Measurements from ENCODE around the gene CARNS1. TPM values are rescaled to one million over a fixed set of nuclear protein-coding genes. Genes with fewer than 3 reads are reported as not detected.

CARNS1 gene, protein sequence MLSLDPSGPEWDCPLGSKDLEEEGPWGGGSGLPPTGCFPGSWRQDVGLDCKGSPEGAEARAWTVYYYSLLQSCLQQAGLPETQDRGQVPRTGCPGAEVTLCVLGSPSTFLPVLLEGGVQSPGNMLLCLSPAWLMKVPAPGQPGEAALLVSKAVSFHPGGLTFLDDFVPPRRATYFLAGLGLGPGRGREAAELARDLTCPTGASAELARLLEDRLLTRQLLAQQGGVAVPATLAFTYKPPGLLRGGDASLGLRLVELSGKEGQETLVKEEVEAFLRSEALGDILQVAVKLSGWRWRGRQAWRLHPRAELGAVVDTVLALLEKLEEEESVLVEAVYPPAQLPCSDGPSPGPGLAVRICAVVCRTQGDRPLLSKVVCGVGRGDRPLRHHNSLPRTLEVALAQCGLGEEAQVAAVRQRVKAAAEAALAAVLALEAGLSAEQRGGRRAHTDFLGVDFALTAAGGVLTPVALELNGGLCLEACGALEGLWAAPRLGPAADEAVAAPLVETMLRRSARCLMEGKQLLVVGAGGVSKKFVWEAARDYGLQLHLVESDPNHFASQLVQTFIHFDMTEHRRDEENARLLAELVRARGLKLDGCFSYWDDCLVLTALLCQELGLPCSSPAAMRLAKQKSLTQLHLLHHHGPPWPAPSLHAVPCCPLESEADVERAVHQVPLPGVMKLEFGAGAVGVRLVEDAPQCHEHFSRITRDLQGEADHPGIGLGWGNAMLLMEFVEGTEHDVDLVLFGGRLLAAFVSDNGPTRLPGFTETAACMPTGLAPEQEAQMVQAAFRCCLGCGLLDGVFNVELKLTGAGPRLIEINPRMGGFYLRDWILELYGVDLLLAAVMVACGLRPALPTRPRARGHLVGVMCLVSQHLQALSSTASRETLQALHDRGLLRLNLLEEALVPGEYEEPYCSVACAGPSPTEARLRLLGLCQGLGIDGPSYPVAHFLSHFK
- 0.66 TPM for polyA plus RNA-seq (2012; ENCODE audit: insufficient read depth, insufficient read length, low read depth)

DNA sequence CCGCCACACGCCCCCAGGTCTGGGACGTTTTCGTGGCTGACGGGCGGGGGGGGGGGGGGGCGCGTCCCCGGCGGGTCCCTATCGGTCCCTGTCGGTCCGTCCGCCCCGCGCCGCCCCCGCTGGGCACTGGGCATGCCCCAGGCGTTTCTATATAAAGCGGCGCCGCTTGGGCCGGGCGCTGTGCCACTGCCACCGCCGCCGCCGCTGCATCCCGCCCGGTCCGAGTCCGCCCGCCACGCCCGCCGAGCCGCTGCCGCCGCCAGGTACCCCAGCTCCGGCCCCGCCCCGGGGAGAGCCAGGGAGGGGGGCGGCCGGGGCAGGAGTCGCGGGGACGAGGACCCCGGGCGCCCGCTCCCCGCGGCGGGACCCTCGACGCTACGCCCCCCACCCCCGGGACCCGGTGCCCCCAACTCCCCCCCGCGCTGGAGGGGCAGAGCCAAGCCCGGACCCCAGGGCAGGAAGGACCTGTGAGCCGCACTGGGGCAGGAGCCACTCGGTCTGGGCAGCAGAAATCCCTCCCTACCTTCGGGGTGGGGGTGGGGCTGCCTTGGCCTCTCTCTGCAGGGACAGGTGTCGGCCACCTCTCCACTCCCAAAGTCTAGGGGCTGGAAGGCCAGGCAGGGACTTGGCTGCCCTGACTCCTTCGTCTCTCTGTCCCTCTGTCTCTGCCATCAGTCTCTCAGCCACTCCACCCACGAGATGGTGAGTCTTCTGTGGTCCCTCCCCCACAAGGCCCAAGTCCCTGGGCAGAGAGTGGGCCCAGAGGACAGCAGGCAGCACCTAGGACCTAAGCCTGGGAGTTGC, at the start of gene CARNS1:
CARNS1 (plus strand) TSS at position 178 of the 804 bp plus-strand sequence; CDS start at position 700, 522 bp downstream.
- peaks cover 5% of the 10 kb centered on the region for H3K4me1 ChIP-seq
- no peak for DNase-seq
- H3K4me3 ChIP-seq (ENCODE audit: low read depth, low read length) = no peak within 1 kb of the TSS
- no peaks in the 10 kb centered on the region for H3K9me3 ChIP-seq
- TF ChIP-seq, protein P1, sequence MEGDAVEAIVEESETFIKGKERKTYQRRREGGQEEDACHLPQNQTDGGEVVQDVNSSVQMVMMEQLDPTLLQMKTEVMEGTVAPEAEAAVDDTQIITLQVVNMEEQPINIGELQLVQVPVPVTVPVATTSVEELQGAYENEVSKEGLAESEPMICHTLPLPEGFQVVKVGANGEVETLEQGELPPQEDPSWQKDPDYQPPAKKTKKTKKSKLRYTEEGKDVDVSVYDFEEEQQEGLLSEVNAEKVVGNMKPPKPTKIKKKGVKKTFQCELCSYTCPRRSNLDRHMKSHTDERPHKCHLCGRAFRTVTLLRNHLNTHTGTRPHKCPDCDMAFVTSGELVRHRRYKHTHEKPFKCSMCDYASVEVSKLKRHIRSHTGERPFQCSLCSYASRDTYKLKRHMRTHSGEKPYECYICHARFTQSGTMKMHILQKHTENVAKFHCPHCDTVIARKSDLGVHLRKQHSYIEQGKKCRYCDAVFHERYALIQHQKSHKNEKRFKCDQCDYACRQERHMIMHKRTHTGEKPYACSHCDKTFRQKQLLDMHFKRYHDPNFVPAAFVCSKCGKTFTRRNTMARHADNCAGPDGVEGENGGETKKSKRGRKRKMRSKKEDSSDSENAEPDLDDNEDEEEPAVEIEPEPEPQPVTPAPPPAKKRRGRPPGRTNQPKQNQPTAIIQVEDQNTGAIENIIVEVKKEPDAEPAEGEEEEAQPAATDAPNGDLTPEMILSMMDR (IDR thresholded peaks at IDR 0.05; ENCODE audit: low read depth, low read length) = no peak
- H3K36me3 ChIP-seq = no peaks in the 10 kb centered on the region
- H3K27me3 ChIP-seq = 0 out of 2 replicates have a peak, but pooled peaks cover 2% of the 10 kb centered on the region

DNA sequence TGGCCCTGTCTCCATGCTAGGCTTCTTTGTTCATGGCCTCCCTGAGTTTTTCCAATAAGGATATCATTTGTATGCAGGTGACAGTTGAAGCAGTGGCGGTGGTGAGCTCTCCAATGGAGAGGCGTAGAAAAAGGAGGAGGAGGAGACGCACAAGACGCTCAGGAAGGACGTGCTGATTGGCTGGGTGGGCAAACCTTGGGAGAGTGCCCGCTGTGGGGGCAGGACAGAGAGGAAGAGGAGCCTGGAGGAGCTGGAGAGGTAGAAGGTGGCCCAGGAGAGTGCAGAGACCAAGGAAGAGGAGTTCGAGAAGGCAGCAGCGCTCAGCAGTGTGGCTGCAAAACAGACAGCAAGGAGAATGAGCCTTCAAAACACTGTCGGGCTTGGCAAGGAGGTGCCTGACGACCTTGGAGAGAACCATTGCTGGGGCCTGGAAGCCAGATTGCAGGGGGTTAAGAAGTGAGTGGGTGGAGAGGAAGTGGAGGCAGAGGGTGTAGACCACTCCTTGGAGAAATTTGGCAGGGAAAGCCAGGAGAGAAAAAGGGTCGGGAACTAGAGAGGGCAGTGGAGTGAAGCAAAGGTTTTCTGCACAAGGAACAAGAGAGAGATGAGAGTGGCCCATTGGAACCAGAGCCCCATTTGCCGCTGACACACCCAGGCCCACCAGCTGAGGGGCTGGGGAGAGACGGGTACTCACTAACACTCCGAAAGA, 49.6 kb upstream of the CARNS1 start:
- peaks cover 3% of the 10 kb centered on the region; the same call in 1 of the 2 replicates for H3K4me1 ChIP-seq
- TF ChIP-seq, protein P1 (IDR thresholded peaks at IDR 0.05; ENCODE audit: low read depth, low read length) = no peak
- H3K27me3 ChIP-seq = no peaks in the 10 kb centered on the region
- no peaks in the 10 kb centered on the region for H3K36me3 ChIP-seq
- DNase-seq = no peak
- H3K4me3 ChIP-seq (ENCODE audit: low read depth, low read length) = no peak overlapping the region
- no peaks in the 10 kb centered on the region for H3K9me3 ChIP-seq

DNA sequence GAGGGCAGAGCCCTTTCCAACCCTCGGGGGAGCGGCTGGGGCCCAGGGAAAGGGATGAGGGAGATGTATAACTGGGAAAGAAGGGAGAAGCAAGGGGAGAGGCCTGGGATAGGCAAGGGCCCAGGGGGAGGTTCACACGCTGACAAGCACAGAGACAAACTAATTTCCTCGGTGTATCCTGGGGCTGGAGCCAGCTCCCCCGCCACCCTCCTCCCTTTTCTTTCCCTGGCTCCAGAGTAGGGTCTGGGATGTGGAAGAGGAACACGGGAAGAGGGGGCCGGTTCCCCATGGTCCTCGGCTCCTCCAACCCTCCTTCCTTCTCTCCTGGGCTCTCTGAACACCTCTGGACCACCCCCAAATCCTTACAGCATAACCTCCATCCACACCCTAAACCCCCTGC, 48.9 kb upstream of the CARNS1 start:
- DNase-seq = no peak
- Histone ChIP-seq H3K9me3 (no peaks in the 10 kb centered on the region), H3K27me3 (no peaks in the 10 kb centered on the region), H3K4me1 (peaks cover 3% of the 10 kb centered on the region; the same call in 1 of the 2 replicates), H3K4me3 (ENCODE audit: low read depth, low read length) (no peak overlapping the region), H3K36me3 (no peaks in the 10 kb centered on the region)
- TF ChIP-seq, protein P1 (IDR thresholded peaks at IDR 0.05; ENCODE audit: low read depth, low read length) = no peak

DNA sequence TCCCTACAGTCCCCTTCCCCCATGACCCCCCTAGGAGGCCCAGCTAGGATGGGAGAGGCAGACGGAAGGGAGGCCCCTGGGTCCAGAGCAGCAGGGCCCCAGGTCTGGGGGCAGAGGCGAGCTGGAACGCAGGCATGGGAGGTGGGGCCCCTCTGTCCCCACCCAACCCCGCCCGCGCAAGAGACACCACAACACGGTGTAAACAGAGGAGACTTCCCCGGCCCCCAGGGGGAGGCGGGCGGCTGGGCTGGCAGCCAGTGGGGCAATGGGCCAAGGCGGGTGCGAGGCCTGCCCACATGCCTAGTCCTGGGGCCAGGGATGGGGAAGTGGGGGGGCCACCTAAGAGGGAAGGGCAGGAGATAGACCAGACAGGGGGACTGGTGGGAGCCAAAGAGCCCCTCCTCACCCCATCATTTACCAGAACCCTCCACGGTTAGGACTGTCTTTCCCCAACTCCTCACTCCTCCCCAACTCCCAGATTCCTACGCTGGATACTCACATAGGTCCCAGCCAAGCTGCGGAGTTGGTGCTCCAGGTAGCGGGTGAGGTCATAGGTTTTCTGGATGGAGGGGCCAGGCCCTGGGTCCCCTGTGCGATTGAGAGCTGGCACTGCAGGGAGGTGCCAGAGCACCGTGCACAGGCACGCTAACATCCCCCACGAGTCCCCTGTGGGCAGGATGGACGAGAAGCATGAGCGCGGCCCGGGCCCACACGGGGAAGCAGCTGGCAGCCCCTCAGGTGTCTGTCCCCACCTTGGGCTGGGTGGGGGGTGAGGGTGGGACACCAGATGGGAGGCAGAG, 48.3 kb upstream of the CARNS1 start:
- no peak overlapping the region for H3K4me3 ChIP-seq (ENCODE audit: low read depth, low read length)
- H3K9me3 ChIP-seq = no peaks in the 10 kb centered on the region
- H3K4me1 ChIP-seq = peaks cover 3% of the 10 kb centered on the region; the same call in 1 of the 2 replicates
- H3K27me3 ChIP-seq = peaks cover 5% of the 10 kb centered on the region
- no peaks in the 10 kb centered on the region for H3K36me3 ChIP-seq
- TF ChIP-seq, protein P1 (IDR thresholded peaks at IDR 0.05; ENCODE audit: low read depth, low read length) = no peak
- no peak for DNase-seq

All from BE2C (cell line).